H1 (cell line): ENCODE data around the gene CEP57.

Source experiments
- CTCF ChIP-seq, 3 experiments: IDR thresholded peaks; 1 replicate in 2 of 3; 2 replicates in 1 of 3; pipeline versions ENCODE4 v1.5.1 to v1.6.1; 2011; ENCODE audit warnings: low read length in 3 of 3, mild to moderate bottlenecking in 3 of 3, inconsistent platforms in 2 of 3, low read depth in 1 of 3, moderate library complexity in 1 of 3; ENCODE audit not compliant: insufficient read depth in 1 of 3; ENCODE audit errors: control extremely low read depth in 1 of 3
- POLR2AphosphoS5 ChIP-seq: IDR thresholded peaks from 2 replicates; pipeline ENCODE4 v1.6.1; 2011; ENCODE audit warnings: low read depth, low read length
- SP1 ChIP-seq: IDR thresholded peaks from 2 replicates; pipeline ENCODE4 v1.6.1; 2011; ENCODE audit warnings: low read depth, low read length
- TCF12 ChIP-seq: IDR thresholded peaks from 2 replicates; pipeline ENCODE4 v1.6.1; 2011; ENCODE audit warnings: low read depth, mild to moderate bottlenecking, low read length
- USF2 ChIP-seq: IDR thresholded peaks from 2 replicates; pipeline ENCODE4 v1.6.1; 2011; ENCODE audit warnings: low read length, improper control_type of control experiment

- no peak for TF ChIP-seq CTCF (IDR thresholded peaks at IDR 0.05; ENCODE audit: control extremely low read depth in 1 of 3, insufficient read depth in 1 of 3, low read depth in 1 of 3, low read length in 3 of 3)
- TF ChIP-seq SP1, result no peak
- TF ChIP-seq USF2, result no peak
- no peak for TF ChIP-seq TCF12
- TF ChIP-seq POLR2AphosphoS5, result no peak
Measured at GRCh38 chr11:95800438-95800837, 10.1 kb downstream of the CEP57 start.
